Central memory CD8-positive, alpha-beta T cell (primary cell): ENCODE results near the gene PAOX.

Experiments
- ATAC-seq: fragments of 150-1000 bp; cut with Tn5 transposase; replicated peaks from 2 replicates; pipeline ENCODE4 v1.10.0; 2022; ENCODE audit warnings: mild to moderate bottlenecking, moderate FRiP score, moderate number of reproducible peaks; ENCODE audit not compliant: poor library complexity, severe bottlenecking; ENCODE audit errors: extremely low read depth
- DNase-seq, 2 donors: peaks; one replicate each; pipeline ENCODE4 v3.0.0; 2021; ENCODE audit warnings: low spot score in 2 of 2
- H3K27ac Mint-ChIP-seq: one replicate; pipeline ENCODE4 v1.8.0; 2022; ENCODE audit warnings: low read depth, mild to moderate bottlenecking, moderate library complexity, mixed read lengths
- H3K27me3 Mint-ChIP-seq: one replicate; pipeline ENCODE4 v1.8.0; 2022; ENCODE audit warnings: mixed read lengths
- H3K36me3 Mint-ChIP-seq: one replicate; pipeline ENCODE4 v1.8.0; 2022; ENCODE audit warnings: mild to moderate bottlenecking, moderate library complexity, mixed read lengths; ENCODE audit not compliant: insufficient read depth
- H3K4me1 Mint-ChIP-seq: one replicate; pipeline ENCODE4 v1.8.0; 2022; ENCODE audit warnings: mixed read lengths
- H3K4me3 Mint-ChIP-seq: one replicate; pipeline ENCODE4 v1.8.0; 2022; ENCODE audit warnings: mild to moderate bottlenecking, moderate library complexity, mixed read lengths
- H3K9me3 Mint-ChIP-seq: one replicate; pipeline ENCODE4 v1.8.0; 2022; ENCODE audit warnings: mixed read lengths

PAOX gene

DNA sequence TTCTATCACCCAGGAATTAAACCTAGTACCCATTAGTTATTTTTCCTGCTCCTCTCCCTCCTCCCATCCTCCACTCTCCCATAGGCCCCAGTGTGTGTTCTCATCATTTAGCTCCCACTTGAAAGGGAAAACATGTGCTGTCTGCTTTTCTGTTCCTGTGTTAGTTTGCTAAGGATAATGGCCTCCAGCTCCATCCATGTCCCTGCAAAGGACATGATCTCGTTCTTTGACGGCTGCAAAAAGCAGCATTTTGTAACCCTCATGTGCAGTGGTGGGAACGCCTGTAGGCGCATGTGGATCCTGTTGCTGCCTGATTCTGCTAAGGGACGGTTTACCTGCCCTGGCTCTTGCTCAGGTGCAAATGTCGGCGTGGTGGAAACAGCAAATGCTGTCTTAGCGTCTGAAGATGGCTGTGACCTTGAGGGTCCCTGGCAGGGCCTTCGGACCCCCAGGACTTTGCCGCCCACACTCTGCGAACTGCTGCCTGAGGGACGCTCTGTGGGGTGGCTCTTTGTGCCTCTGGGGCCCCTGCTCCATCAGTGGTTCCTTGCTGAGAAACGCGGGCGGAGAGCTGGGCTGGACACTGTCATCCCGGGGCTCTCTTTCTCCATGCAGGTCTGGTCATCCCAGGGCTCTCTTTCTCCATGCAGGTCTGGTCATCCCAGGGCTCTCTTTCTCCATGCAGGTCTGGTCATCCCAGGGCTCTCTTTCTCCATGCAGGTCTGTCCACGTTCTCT lies 9.3 kb downstream of the PAOX start:
- no peaks in the 10 kb centered on the region for H3K27me3 Mint-ChIP-seq
- H3K4me1 Mint-ChIP-seq: peaks cover 38% of the 10 kb centered on the region
- ATAC-seq: no peak
- no peaks in the 10 kb centered on the region for H3K9me3 Mint-ChIP-seq
- no peak for DNase-seq
- peaks cover 18% of the 10 kb centered on the region for H3K36me3 Mint-ChIP-seq
- H3K27ac Mint-ChIP-seq: peak overlapping the region; percentile 96
- H3K4me3 Mint-ChIP-seq: peak overlapping the region; percentile 87

DNA sequence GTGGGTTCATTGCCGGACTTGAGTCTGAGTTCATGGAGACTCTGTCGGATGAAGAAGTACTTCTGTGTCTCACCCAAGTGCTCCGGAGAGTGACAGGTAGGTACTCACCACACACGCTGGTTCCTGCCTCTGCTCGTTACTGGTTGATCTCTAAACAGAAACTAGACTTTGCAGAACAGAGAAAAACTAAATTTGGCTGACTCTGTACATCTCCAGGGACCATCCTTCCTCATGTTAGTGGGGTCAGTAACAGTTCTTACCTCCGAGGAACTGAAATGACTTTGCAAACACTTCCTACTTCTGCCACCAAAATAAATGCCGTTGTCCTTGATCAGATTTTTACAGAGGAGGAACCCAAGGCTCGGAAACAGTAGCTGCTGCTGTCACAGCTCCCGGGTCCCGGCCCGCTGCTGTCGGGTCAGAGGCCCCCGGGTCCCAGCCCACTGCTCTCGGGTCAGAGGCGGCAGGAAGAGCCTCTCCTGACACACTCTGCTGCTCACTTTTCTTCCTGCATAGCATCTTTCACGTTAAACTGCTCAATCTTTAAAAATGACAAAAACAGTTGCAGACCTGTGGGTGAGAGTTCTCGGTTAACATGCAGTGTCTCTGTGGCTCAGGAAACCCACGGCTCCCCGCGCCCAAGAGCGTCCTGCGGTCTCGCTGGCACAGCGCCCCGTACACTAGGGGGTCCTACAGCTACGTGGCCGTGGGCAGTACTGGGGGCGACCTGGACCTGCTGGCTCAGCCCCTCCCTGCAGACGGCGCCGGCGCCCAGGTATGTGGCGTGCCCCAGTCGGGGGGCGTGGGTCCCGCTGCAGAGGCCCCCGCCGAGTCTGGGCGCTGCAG lies 10.1 kb downstream of the PAOX start:
- no peaks in the 10 kb centered on the region for H3K9me3 Mint-ChIP-seq
- peaks cover 38% of the 10 kb centered on the region for H3K4me1 Mint-ChIP-seq
- ATAC-seq (peak; percentile 61), DNase-seq (peak in 1 of 2 donors; percentile 42)
- peak overlapping the region; percentile 96 for H3K27ac Mint-ChIP-seq
- peaks cover 18% of the 10 kb centered on the region for H3K36me3 Mint-ChIP-seq
- H3K27me3 Mint-ChIP-seq: no peaks in the 10 kb centered on the region
- H3K4me3 Mint-ChIP-seq: peak overlapping the region; percentile 87

DNA sequence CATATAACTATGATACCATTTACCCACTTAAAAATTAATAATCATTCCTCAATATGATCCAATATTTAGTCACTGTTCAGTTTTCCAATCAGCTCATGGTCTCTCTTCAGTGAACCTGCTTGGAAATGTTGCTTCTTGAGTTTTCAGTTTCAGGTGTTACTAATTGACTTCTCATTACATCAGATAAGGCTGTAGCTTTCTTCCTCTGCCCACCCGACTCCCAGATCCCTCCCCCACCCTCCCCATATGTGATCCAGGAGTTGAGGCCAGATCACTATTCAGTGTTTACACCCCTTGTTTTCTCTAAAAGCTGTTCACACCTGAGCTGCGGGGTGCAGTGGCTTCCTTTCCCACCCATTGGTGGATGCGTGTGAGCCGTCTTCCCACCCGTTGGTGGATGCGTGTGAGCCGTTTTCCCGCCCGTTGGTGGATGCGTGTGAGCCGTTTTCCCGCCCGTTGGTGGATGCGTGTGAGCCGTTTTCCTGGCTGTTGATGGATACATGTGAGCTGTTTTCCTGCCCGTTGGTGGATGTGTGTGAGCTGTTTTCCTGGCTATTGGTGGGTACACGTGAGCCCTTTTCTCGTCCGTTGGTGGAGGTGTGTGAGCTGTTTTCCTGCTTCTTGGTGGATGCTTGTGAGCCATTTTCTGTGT lies 11.7 kb downstream of the PAOX start:
- Mint-ChIP-seq H3K27me3 (no peaks in the 10 kb centered on the region), H3K27ac (peak overlapping the region; percentile 96), H3K4me1 (peaks cover 50% of the 10 kb centered on the region), H3K36me3 (peaks cover 21% of the 10 kb centered on the region), H3K4me3 (peak overlapping the region; percentile 87), H3K9me3 (no peaks in the 10 kb centered on the region)
- no peak for ATAC-seq
- no peak for DNase-seq

DNA sequence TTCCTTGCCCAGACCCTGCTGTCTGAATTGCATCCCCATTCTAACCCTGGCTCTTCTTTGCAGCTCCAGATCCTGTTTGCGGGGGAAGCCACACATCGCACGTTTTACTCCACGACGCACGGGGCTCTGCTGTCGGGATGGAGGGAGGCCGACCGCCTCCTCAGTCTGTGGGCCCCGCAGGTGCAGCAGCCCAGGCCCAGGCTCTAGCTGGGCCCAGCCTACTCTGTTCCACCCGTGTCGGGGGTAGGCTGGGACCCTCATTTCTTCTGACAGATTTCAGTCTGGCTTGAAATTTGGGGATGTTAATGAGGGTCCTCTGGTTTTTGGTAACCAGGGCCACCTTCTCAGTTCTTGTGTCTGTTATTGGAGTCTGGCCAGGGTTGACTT lies 12.2 kb downstream of the PAOX start:
- peak overlapping the region; percentile 53 for H3K4me3 Mint-ChIP-seq
- H3K27me3 Mint-ChIP-seq: no peaks in the 10 kb centered on the region
- peak overlapping the region; percentile 96 for H3K27ac Mint-ChIP-seq
- no peak for ATAC-seq
- H3K4me1 Mint-ChIP-seq: peaks cover 50% of the 10 kb centered on the region
- no peaks in the 10 kb centered on the region for H3K9me3 Mint-ChIP-seq
- peaks cover 21% of the 10 kb centered on the region for H3K36me3 Mint-ChIP-seq
- DNase-seq: no peak

DNA sequence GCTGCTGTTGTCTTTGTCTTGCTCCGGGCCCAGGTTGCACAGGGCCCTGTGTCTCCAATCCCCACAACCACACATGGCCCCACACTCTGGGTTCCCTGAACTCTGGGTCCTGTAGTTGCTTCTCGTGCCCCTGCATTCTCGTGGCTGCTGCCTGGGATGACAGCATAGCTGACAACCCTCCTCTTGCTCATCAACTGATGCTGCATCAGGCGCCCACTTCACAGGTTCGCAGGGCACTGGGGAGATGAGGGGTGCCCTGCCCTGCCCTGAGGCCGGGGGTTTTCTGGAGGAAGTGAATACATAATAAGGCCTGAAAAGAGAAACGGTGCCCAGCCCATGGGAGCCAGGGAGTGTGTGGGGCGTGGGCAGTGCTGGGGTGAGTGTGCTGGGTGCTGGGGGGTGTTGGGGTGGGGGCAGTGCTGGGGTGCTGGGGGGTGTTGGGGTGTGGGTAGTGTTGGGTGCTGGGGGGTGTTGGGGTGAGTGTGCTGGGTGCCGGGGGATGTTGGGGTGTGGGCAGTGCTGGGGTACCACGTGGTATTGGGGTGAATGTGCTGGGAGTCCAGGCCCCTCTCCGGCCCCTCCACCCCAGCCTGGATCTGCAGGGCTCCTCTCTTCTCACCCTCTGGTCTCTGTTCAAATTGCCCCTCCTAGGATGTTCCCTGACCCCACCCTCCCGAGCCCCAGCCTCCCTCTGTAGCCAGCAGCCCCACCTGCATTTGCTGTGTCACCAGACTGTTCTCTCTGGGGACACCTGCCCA lies 12.9 kb downstream of the PAOX start:
- H3K27me3 Mint-ChIP-seq: no peaks in the 10 kb centered on the region
- peak overlapping the region; percentile 96 for H3K27ac Mint-ChIP-seq
- peaks cover 20% of the 10 kb centered on the region for H3K36me3 Mint-ChIP-seq
- peak overlapping the region; percentile 53 for H3K4me3 Mint-ChIP-seq
- DNase-seq (no peak), ATAC-seq (no peak)
- H3K4me1 Mint-ChIP-seq: peaks cover 53% of the 10 kb centered on the region
- no peaks in the 10 kb centered on the region for H3K9me3 Mint-ChIP-seq

DNA sequence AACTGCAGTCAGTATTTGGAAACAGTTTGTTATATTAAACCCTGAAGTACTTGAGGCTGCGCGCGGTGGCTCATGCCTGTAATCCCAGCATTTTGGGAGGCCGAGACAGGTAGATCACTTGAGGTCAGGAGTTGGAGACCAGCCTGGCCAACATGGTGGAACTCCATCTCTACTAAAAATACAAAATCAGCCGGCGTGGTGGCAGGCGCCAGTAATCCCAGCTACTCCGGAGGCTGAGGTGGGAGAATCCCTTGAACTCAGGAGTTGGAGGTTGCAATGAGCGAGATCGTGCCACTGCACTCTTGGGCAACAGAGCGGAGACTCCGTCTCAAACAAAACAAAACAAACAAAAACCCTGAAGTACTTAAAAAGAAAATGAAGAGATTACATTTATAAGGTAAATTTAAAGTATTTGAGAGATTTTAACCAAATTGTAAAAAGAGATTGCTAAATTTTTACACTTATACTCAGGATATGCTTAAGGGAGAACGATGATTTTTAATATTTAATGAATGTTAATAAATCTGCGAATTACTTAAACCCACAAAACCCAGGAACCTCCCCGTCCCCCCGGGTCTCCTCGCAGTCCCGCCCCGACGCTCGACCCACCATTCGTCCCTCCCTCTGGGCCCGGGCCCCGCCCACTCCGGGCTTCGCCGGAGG lies 14.5 kb downstream of the PAOX start:
- Mint-ChIP-seq H3K9me3 (no peaks in the 10 kb centered on the region), H3K27me3 (no peaks in the 10 kb centered on the region), H3K4me3 (peak overlapping the region; percentile 88), H3K27ac (no peak overlapping the region), H3K36me3 (peaks cover 25% of the 10 kb centered on the region), H3K4me1 (peaks cover 52% of the 10 kb centered on the region)
- no peak for DNase-seq
- ATAC-seq: no peak

DNA sequence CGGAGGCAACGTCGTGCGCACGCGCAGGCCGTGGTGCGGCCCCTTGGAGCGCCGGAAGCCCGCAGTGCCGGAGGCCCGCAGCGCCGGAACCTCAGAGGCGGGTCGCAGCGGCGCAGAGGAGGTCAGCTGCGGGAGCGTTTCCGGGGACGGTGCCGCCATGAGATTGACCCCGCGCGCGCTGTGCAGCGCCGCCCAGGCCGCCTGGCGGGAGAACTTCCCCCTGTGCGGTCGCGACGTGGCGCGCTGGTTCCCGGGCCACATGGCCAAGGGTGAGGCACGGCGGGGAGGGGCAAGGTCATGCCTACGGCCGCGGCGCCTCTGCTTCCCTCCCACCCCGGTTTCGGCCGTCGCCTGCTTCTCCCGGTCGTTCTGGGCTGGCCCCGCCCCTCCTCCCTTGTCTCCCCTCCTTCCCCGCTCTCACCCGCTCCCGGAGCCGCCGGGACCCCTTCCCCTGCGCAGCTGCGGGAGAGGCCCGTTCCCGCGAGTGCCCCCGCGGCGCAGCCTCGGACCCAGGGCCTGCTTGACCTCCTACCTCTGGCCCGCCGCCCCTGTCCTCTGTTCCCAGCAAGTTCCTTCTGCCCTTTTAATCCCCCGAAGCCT lies 15.1 kb downstream of the PAOX start, which contains the start of gene MTG1:
Gene MTG1 (plus strand): TSS at position 94 of the 600 bp plus-strand sequence. CDS start 64 bp downstream, at position 158.
- peak; percentile 33 for ATAC-seq
- Mint-ChIP-seq H3K27me3 (no peaks in the 10 kb centered on the region), H3K4me1 (peaks cover 45% of the 10 kb centered on the region), H3K4me3 (peak within 1 kb of the TSS; percentile 88), H3K27ac (peak within 1 kb of the TSS; percentile 91), H3K9me3 (no peaks in the 10 kb centered on the region), H3K36me3 (peaks cover 23% of the 10 kb centered on the region)
- DNase-seq: peak; percentile 79 to 81

DNA sequence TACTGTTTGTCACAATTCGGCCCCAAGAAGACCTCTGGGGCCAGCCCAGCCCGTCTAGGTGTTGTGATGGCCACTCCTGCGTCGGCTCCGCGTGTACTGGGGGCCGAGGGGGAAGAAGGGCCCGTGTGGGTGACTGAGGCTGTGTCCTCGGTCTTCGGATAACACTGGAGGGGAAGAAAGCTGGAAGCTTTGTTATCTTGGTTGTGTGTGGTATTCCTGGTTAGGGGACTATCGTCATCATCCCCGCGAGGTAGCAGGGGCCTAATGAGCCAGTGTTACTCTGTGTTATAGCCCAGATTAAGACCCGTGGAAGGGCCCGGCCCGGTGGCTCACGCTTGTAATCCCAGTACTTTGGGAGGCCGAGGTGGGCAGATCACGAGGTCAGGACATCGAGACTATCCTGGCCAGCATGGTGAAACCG lies 15.7 kb downstream of the PAOX start:
- Mint-ChIP-seq H3K27ac (peak overlapping the region; percentile 91), H3K4me1 (peaks cover 41% of the 10 kb centered on the region), H3K36me3 (peaks cover 24% of the 10 kb centered on the region), H3K9me3 (no peaks in the 10 kb centered on the region), H3K4me3 (peak overlapping the region; percentile 88), H3K27me3 (no peaks in the 10 kb centered on the region)
- DNase-seq (no peak), ATAC-seq (no peak)

DNA sequence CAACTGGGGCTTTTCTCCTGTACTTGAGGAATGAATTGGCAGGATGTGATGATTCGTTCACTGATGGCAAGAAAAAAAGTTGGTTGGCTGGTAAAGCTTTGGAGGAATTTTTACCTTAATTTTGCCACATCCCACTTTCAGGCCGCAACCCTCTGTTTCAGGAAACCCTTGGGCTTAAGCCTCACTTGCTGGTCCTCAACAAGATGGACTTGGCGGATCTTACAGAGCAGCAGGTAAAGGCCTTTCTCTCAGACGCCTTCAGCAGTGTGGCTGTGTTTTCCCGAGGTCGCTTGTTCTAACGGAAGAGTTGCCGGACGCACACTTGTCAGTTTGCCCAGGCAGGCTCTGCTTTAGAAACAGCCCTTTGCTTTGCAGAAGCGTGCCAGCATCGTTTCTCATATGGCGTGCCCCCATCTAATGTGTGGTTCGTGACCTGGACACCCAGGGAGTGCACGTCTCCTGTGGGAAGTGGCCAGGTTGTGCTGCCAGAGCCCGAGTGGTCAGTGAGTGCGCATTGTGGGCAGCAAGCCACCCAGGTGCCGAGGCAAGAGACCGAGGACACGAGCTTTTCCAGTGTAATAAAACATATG lies 17.1 kb downstream of the PAOX start:
- Mint-ChIP-seq H3K9me3 (no peaks in the 10 kb centered on the region), H3K36me3 (peaks cover 27% of the 10 kb centered on the region), H3K27me3 (no peaks in the 10 kb centered on the region), H3K4me1 (peaks cover 36% of the 10 kb centered on the region), H3K27ac (no peak overlapping the region), H3K4me3 (peak overlapping the region; percentile 88)
- ATAC-seq (no peak), DNase-seq (no peak)

DNA sequence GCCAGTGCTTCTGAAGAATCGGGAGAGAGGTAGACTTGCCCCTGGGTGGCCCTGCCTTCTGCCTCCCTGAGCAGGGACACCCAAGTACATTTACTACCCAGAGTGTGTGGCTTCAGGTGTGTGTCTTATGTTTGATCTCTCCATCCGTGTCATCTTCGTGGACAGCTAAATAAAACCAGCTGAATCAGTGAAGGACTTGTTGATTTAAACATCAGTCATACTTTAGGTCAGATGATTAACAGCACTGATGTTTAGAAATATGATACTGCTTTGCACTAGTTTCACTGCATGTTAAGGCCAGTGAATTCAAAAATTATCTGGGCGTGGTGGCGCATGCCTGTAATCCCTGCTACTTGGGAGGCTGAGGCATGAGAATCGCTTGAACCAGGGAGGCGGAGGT lies 18.9 kb downstream of the PAOX start:
- ATAC-seq (no peak), DNase-seq (no peak)
- no peaks in the 10 kb centered on the region for H3K27me3 Mint-ChIP-seq
- no peak overlapping the region for H3K4me3 Mint-ChIP-seq
- H3K4me1 Mint-ChIP-seq: peaks cover 32% of the 10 kb centered on the region
- no peaks in the 10 kb centered on the region for H3K9me3 Mint-ChIP-seq
- no peak overlapping the region for H3K27ac Mint-ChIP-seq
- peaks cover 30% of the 10 kb centered on the region for H3K36me3 Mint-ChIP-seq

DNA sequence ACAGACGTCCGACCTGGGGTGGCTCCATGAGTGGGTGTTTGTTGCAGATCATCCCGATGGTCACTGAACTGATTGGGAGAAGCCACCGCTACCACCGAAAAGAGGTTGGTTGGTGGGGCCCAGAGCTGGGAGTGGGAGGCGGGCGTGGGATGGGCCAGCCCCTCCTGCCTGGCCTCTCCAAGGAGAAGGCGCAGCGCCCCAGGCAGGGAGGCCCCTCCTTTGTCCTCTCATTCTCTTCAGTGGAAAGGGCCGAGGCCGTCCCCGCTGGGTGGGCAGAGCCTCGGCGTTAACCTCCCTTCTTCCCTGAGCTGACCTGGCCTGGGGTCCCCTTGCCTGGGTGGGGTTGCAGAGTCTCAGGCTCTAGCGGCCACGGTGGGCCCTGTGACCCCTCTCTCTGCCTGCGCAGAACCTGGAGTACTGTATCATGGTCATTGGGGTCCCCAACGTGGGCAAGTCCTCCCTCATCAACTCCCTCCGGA lies 20.1 kb downstream of the PAOX start:
- no peaks in the 10 kb centered on the region for H3K27me3 Mint-ChIP-seq
- ATAC-seq (no peak), DNase-seq (no peak)
- no peak overlapping the region for H3K4me3 Mint-ChIP-seq
- H3K36me3 Mint-ChIP-seq: peaks cover 34% of the 10 kb centered on the region
- H3K27ac Mint-ChIP-seq: no peak overlapping the region
- peaks cover 32% of the 10 kb centered on the region for H3K4me1 Mint-ChIP-seq
- no peaks in the 10 kb centered on the region for H3K9me3 Mint-ChIP-seq
